Subcutaneous adipose tissue (tissue), 4 donors: ENCODE data around the gene MYO7B. TPM values are rescaled to one million over a fixed set of nuclear protein-coding genes. Genes with fewer than 3 reads are reported as not detected.

ENCODE experiments used
- CTCF ChIP-seq: fragments of 450-650 bp; IDR thresholded peaks from one replicate; pipeline ENCODE4 v1.5.1; 2016; ENCODE audit warnings: low read depth, mild to moderate bottlenecking, control low read depth, antibody characterized with exemption, moderate library complexity
- total RNA-seq, 4 donors: library from RNA; depleted of rRNA; stranded (reverse); fragments of >200 nt; gene quantifications; one replicate each; pipeline ENCODE4 v1.1.0, GENCODE V29; 2016

Gene MYO7B
- total RNA-seq, 4 donors from 2014 or later, result 0.49 to 0.57 (median 0.51) TPM; not detected in 1

- TF ChIP-seq CTCF, result no peak
Observed at GRCh38 chr2:127645026-127645394, 109.5 kb downstream of the MYO7B start.

GRCh38 chr2:127645395-127646291 is 110.2 kb downstream of the MYO7B start, which contains the start of gene GPR17:
TSS of gene GPR17 (plus strand) at chr2:127646153. CDS start at chr2:127650736, 4,583 bp downstream.
- TF ChIP-seq CTCF, result no peak

GRCh38 chr2:127646487-127647241 is 111.2 kb downstream of the MYO7B start:
- no peak for TF ChIP-seq CTCF

GRCh38 chr2:127647242-127648190 is 112.0 kb downstream of the MYO7B start:
- TF ChIP-seq CTCF, result no peak

GRCh38 chr2:127648321-127648720 is 112.8 kb downstream of the MYO7B start:
- no peak for TF ChIP-seq CTCF

GRCh38 chr2:127649100-127649611 is 113.7 kb downstream of the MYO7B start:
- TF ChIP-seq CTCF, result no peak
